ENCODE results near the gene DNAH17. TPM values are rescaled to one million over a fixed set of nuclear protein-coding genes. Genes with fewer than 3 reads are reported as not detected.
"Not testable (repeated sequence)": the region's sequence is repeated elsewhere in the genome, so short reads cannot be mapped to it uniquely, and the experiment has no call there.

DNAH17 gene
- total RNA-seq, 1 donor from 2014 or later = 2.8 TPM

GRCh38 chr17:78512976-78513375 lies 64.2 kb downstream of the DNAH17 start:
- DNase-seq = no peak

GRCh38 chr17:78510141-78511075 lies 66.8 kb downstream of the DNAH17 start:
- no peaks in the 10 kb centered on the region for H3K27me3 ChIP-seq
- intact Hi-C loops (cut with DNase I) = no loop called here
- peak; percentile 53 for DNase-seq
- no peaks in the 10 kb centered on the region for H3K36me3 ChIP-seq
- TF ChIP-seq CTCF (IDR thresholded peaks at IDR 0.05) = no peak
- H3K4me3 ChIP-seq = no peak overlapping the region
- no peak overlapping the region for H3K27ac ChIP-seq
- H3K4me1 ChIP-seq = no peaks in the 10 kb centered on the region
- no peak for ATAC-seq
- H3K9me3 ChIP-seq = no peaks in the 10 kb centered on the region

More at GRCh38 chr17:78512976-78513375, 64.2 kb downstream of the DNAH17 start:
- intact Hi-C loops (cut with DNase I) = no loop called here
- no peak for ATAC-seq
- Histone ChIP-seq H3K4me1 (no peaks in the 10 kb centered on the region), H3K27me3 (no peaks in the 10 kb centered on the region), H3K36me3 (no peaks in the 10 kb centered on the region), H3K9me3 (no peaks in the 10 kb centered on the region), H3K27ac (no peak overlapping the region), H3K4me3 (no peak overlapping the region)
- no peak for TF ChIP-seq CTCF (IDR thresholded peaks at IDR 0.05)

GRCh38 chr17:78507526-78507925 lies 69.7 kb downstream of the DNAH17 start:
- Histone ChIP-seq H3K27me3 (no peaks in the 10 kb centered on the region), H3K4me1 (no peaks in the 10 kb centered on the region), H3K27ac (no peak overlapping the region), H3K9me3 (no peaks in the 10 kb centered on the region), H3K4me3 (no peak overlapping the region), H3K36me3 (no peaks in the 10 kb centered on the region)
- no peak for DNase-seq
- TF ChIP-seq CTCF (IDR thresholded peaks at IDR 0.05) = no peak
- no peak for ATAC-seq
- intact Hi-C loops (cut with DNase I) = loop anchor here (10.0 kb wide), 1 partner anchor 197 kb away; no protein-coding TSS in a partner anchor

- TF ChIP-seq CTCF (IDR thresholded peaks at IDR 0.05) = no peak
- H3K27me3 ChIP-seq = no peaks in the 10 kb centered on the region
- intact Hi-C loops (cut with DNase I) = loop anchor here (10.0 kb wide), 1 partner anchor 198 kb away; no protein-coding TSS in a partner anchor
- H3K9me3 ChIP-seq = no peaks in the 10 kb centered on the region
- DNase-seq (peak; percentile 56), ATAC-seq (no peak)
- no peaks in the 10 kb centered on the region for H3K36me3 ChIP-seq
- no peak overlapping the region for H3K27ac ChIP-seq
- H3K4me3 ChIP-seq = no peak overlapping the region
- no peaks in the 10 kb centered on the region for H3K4me1 ChIP-seq
Observed at GRCh38 chr17:78506454-78507309, 70.5 kb downstream of the DNAH17 start.

- no peak overlapping the region for H3K4me3 ChIP-seq
- no peaks in the 10 kb centered on the region for H3K27me3 ChIP-seq
- no peaks in the 10 kb centered on the region for H3K9me3 ChIP-seq
- TF ChIP-seq CTCF (IDR thresholded peaks at IDR 0.05) = no peak
- H3K27ac ChIP-seq = no peak overlapping the region
- ATAC-seq (no peak), DNase-seq (peak; percentile 35)
- no peaks in the 10 kb centered on the region for H3K4me1 ChIP-seq
- H3K36me3 ChIP-seq = no peaks in the 10 kb centered on the region
- intact Hi-C loops (cut with DNase I) = loop anchor here (10.0 kb wide), 1 partner anchor 200 kb away; no protein-coding TSS in a partner anchor
Observed at GRCh38 chr17:78504156-78504925, 72.9 kb downstream of the DNAH17 start.

- ATAC-seq = not testable (repeated sequence)
Observed at GRCh38 chr17:78503388-78503787, 73.8 kb downstream of the DNAH17 start.

More at GRCh38 chr17:78503388-78503787, 73.8 kb downstream of the DNAH17 start:
- H3K9me3 ChIP-seq, H3K36me3 ChIP-seq, H3K27ac ChIP-seq, H3K4me3 ChIP-seq, H3K4me1 ChIP-seq, H3K27me3 ChIP-seq: not testable (repeated sequence)
- intact Hi-C loops (cut with DNase I) = loop anchor here (10.0 kb wide), 1 partner anchor 201 kb away; no protein-coding TSS in a partner anchor
- DNase-seq = peak; percentile 52
